Fibroblast of the aortic adventitia (primary cell): ENCODE data around the gene FHIT. TPM values are rescaled to one million over a fixed set of nuclear protein-coding genes. Genes with fewer than 3 reads are reported as not detected.

Source experiments
- DNase-seq: peaks from one replicate; pipeline ENCODE4 v3.0.0-alpha.2; 2010; ENCODE audit warnings: low read depth
- H3K4me3 ChIP-seq: 2 replicates; pipeline ENCODE4 v1.5.1; 2011; ENCODE audit warnings: low read depth, mild to moderate bottlenecking, control low read depth, low read length, moderate library complexity
- total RNA-seq: library from RNA; depleted of rRNA; stranded (reverse); fragments of >200 nt; gene quantifications from 2 replicates; pipeline ENCODE4 v1.2.3, GENCODE V29; 2012; ENCODE audit warnings: low replicate concordance
- TF ChIP-seq, protein P1 (sequence below): IDR thresholded peaks from 2 replicates; pipeline ENCODE4 v1.5.1; 2011; ENCODE audit warnings: mild to moderate bottlenecking, low read length, control low read depth, inconsistent platforms; ENCODE audit not compliant: insufficient read depth

The FHIT gene
- total RNA-seq, 1 donor = 1.5 TPM

DNA sequence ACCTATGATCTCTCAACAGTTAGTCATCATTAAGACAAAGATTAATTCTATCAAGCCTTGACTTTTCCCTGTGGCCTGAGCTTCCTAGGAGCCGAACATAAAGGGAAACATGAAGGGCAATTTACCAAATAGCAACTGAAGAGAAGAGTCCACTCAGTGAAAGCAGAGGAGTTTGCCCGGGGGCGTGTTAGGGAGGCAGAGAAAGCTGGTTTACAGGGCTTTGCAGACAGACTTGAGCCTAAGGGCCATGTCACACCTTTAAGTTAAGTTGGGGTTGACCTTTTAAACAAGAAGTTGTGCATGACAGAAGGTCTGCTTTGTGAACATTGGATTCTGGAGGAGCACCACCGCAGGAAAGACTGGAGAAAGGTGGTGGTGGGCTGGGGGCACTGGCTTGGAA, 1499.6 kb downstream of the FHIT start:
- no peak for DNase-seq
- H3K4me3 ChIP-seq = no peak overlapping the region
- TF ChIP-seq, protein P1, sequence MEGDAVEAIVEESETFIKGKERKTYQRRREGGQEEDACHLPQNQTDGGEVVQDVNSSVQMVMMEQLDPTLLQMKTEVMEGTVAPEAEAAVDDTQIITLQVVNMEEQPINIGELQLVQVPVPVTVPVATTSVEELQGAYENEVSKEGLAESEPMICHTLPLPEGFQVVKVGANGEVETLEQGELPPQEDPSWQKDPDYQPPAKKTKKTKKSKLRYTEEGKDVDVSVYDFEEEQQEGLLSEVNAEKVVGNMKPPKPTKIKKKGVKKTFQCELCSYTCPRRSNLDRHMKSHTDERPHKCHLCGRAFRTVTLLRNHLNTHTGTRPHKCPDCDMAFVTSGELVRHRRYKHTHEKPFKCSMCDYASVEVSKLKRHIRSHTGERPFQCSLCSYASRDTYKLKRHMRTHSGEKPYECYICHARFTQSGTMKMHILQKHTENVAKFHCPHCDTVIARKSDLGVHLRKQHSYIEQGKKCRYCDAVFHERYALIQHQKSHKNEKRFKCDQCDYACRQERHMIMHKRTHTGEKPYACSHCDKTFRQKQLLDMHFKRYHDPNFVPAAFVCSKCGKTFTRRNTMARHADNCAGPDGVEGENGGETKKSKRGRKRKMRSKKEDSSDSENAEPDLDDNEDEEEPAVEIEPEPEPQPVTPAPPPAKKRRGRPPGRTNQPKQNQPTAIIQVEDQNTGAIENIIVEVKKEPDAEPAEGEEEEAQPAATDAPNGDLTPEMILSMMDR = no peak

DNA sequence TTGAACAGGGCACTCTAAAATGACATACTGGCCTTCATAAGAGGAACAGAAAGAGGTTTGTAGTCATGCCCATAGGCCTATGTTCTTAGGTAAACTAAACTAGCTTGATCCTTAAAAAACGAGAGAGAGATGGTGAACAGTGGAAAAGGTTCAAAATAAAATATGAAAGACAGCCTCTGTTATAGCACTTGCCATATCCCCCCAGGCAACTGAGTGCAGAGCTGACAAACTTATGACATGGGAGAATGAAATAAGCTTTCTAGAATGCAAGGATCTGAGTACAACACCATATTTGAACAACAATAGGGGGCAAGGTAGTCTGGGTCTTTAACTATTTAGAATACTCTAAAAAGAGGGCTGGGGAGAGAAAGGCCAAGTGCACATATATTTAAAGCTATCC, 1500.9 kb downstream of the FHIT start:
- no peak for DNase-seq
- TF ChIP-seq, protein P1 = no peak
- H3K4me3 ChIP-seq = no peak overlapping the region

- DNase-seq = peak; percentile 4
- H3K4me3 ChIP-seq = no peak overlapping the region
- TF ChIP-seq, protein P1 = no peak
Measured at GRCh38 chr3:59749291-59749690, 1502.0 kb downstream of the FHIT start.

- TF ChIP-seq, protein P1 = no peak
- H3K4me3 ChIP-seq = no peak overlapping the region
- DNase-seq = no peak
Measured at GRCh38 chr3:59746585-59746984, 1504.7 kb downstream of the FHIT start.

- peak; percentile 8 for DNase-seq
- TF ChIP-seq, protein P1 = no peak
- H3K4me3 ChIP-seq = no peak overlapping the region
Measured at GRCh38 chr3:59737241-59737640, 1514.0 kb downstream of the FHIT start.

GRCh38 chr3:59734061-59734460, 1517.2 kb downstream of the FHIT start:
- TF ChIP-seq, protein P1 = no peak
- DNase-seq = no peak
- H3K4me3 ChIP-seq = no peak overlapping the region
